CD8-positive, alpha-beta memory T cell (primary cell): ENCODE results near the gene NAA80. TPM values are rescaled to one million over a fixed set of nuclear protein-coding genes. Genes with fewer than 3 reads are reported as not detected.

Experiments used
- CTCF ChIA-PET: fragments of 350-600 bp; sonication (Branson Sonifier 250); formaldehyde crosslinking; loops from one replicate; lab custom pipeline; 2021; ENCODE audit warnings: antibody characterized with exemption; lab: Charles Lee
- POLR2A ChIA-PET: fragments of 350-600 bp; sonication (Branson Sonifier 250); formaldehyde crosslinking; loops from one replicate; lab custom pipeline; 2021; ENCODE audit warnings: antibody characterized with exemption; lab: Charles Lee
- DNase-seq, 5 donors: peaks; one replicate each; pipeline versions ENCODE4 v3.0.0 to v3.0.0-alpha.2; 2020 to 2022; ENCODE audit warnings: mixed read lengths in 1 of 5
- H3K27ac ChIP-seq: one replicate; pipeline ENCODE4 v1.7.0; 2013; ENCODE audit warnings: low read depth, mild to moderate bottlenecking, low read length, moderate library complexity
- H3K27me3 ChIP-seq: 2 replicates; pipeline ENCODE4 v1.7.0; 2013; ENCODE audit warnings: low read length, mild to moderate bottlenecking; ENCODE audit not compliant: insufficient read depth, poor library complexity, severe bottlenecking
- H3K36me3 ChIP-seq: 2 replicates; pipeline ENCODE4 v1.7.0; 2013; ENCODE audit warnings: mild to moderate bottlenecking, low read length, moderate library complexity; ENCODE audit not compliant: insufficient read depth
- H3K4me1 ChIP-seq: 2 replicates; pipeline ENCODE4 v1.7.0; 2013; ENCODE audit warnings: mild to moderate bottlenecking, low read length, moderate library complexity; ENCODE audit not compliant: insufficient read depth
- H3K4me3 ChIP-seq: 2 replicates; pipeline ENCODE4 v1.7.0; 2013; ENCODE audit warnings: mild to moderate bottlenecking, low read length
- H3K9me3 ChIP-seq: 2 replicates; pipeline ENCODE4 v1.7.0; 2013; ENCODE audit warnings: mild to moderate bottlenecking, low read length
- H3K27ac Mint-ChIP-seq, 8 donors: one replicate each; pipeline ENCODE4 v1.8.0; 2020 to 2021; ENCODE audit warnings: mixed read lengths in 8 of 8, mild to moderate bottlenecking in 6 of 8, inconsistent platforms in 3 of 8, moderate library complexity in 3 of 8
- H3K27me3 Mint-ChIP-seq, 2 donors: one replicate each; pipeline ENCODE4 v1.8.0; 2020 to 2021; ENCODE audit warnings: mixed read lengths in 2 of 2, mild to moderate bottlenecking in 1 of 2, moderate library complexity in 1 of 2
- H3K36me3 Mint-ChIP-seq, 3 donors: one replicate each; pipeline ENCODE4 v1.8.0; 2020 to 2021; ENCODE audit warnings: mixed read lengths in 3 of 3, inconsistent platforms in 1 of 3, mild to moderate bottlenecking in 1 of 3
- H3K4me1 Mint-ChIP-seq, 3 donors: one replicate each; pipeline ENCODE4 v1.8.0; 2020 to 2021; ENCODE audit warnings: mixed read lengths in 3 of 3, inconsistent platforms in 1 of 3, mild to moderate bottlenecking in 1 of 3
- H3K4me3 Mint-ChIP-seq, 7 donors: one replicate each; pipeline ENCODE4 v1.8.0; 2020 to 2021; ENCODE audit warnings: mixed read lengths in 7 of 7, mild to moderate bottlenecking in 6 of 7, moderate library complexity in 4 of 7, inconsistent platforms in 2 of 7
- H3K9me3 Mint-ChIP-seq, 5 donors: one replicate each; pipeline ENCODE4 v1.8.0; 2020 to 2022; ENCODE audit warnings: mixed read lengths in 5 of 5, mild to moderate bottlenecking in 3 of 5, moderate library complexity in 2 of 5, inconsistent platforms in 1 of 5
- polyA plus RNA-seq: library from polyadenylated mRNA; unstranded; fragments of 300-500 nt; fragmentation: Illumina TruSeq; gene quantifications from one replicate; pipeline ENCODE4 v1.2.3, GENCODE V29; 2021
- total RNA-seq, 2 experiments: library from RNA; stranded (reverse); gene quantifications; one replicate each; pipeline ENCODE4 v1.2.3, GENCODE V29; 2021

NAA80 gene
- total and polyA plus RNA-seq, 3 experiments from 2014 or later = 17.3 to 19.3 (median 18.3) TPM

GRCh38 chr3:50294089-50294488, 5.1 kb downstream of the NAA80 start:
- POLR2A ChIA-PET = interaction anchor here (0.6 to 0.7 kb wide), 3 partner anchors 23 to 354 kb away, joined by 3 to 11 read pairs (median 3); no protein-coding TSS in a partner anchor
- DNase-seq = no peak
- Histone ChIP-seq H3K9me3 (no peaks in the 10 kb centered on the region), H3K27me3 (no peaks in the 10 kb centered on the region), H3K36me3 (peaks cover 6% of the 10 kb centered on the region), H3K4me1 (peaks cover 34% of the 10 kb centered on the region), H3K27ac (no peak overlapping the region), H3K4me3 (no peak overlapping the region)
- Mint-ChIP-seq H3K4me1 (peaks cover 21 to 43% (median 25%) of the 10 kb centered on the region in 3 donors), H3K4me3 (peak overlapping the region in 1 of 7 donors; percentile 66), H3K36me3 (peaks cover 0 to 29% (median 0%) of the 10 kb centered on the region in 3 donors), H3K9me3 (no peaks in the 10 kb centered on the region), H3K27me3 (no peaks in the 10 kb centered on the region), H3K27ac (peak overlapping the region in 3 of 8 donors; percentile 57 to 85 (median 70))
- CTCF ChIA-PET = interaction anchor here (0.6 kb wide), 1 partner anchor 31 kb away, joined by 4 read pairs; no protein-coding TSS in a partner anchor

GRCh38 chr3:50293079-50293801, 6.0 kb downstream of the NAA80 start:
- H3K9me3 ChIP-seq = no peaks in the 10 kb centered on the region
- H3K36me3 ChIP-seq = peaks cover 6% of the 10 kb centered on the region
- no peaks in the 10 kb centered on the region for H3K9me3 Mint-ChIP-seq
- peaks cover 27% of the 10 kb centered on the region for H3K4me1 ChIP-seq
- peaks cover 0 to 34% (median 6%) of the 10 kb centered on the region in 3 donors for H3K36me3 Mint-ChIP-seq
- no peak for DNase-seq
- H3K4me1 Mint-ChIP-seq = peaks cover 18 to 35% (median 21%) of the 10 kb centered on the region in 3 donors
- peak overlapping the region in 6 of 7 donors; percentile 9 to 92 (median 87) for H3K4me3 Mint-ChIP-seq
- peak overlapping the region; percentile 80 for H3K4me3 ChIP-seq
- peak overlapping the region; percentile 85 to 98 (median 96) for H3K27ac Mint-ChIP-seq
- H3K27ac ChIP-seq = peak overlapping the region; percentile 62
- ChIA-PET CTCF (interaction anchor here (1.3 to 1.5 kb wide), 4 partner anchors 35 to 65 kb away, joined by 3 to 8 read pairs (median 6); partner anchors contain the start of gene TUSC2), POLR2A (interaction anchor here (0.6 to 2.8 kb wide), 6 partner anchors 24 to 274 kb away, joined by 3 to 11 read pairs (median 4); partner anchors contain the start of genes C3orf18 and TUSC2)
- H3K27me3 Mint-ChIP-seq = no peaks in the 10 kb centered on the region
- H3K27me3 ChIP-seq = no peaks in the 10 kb centered on the region

DNA sequence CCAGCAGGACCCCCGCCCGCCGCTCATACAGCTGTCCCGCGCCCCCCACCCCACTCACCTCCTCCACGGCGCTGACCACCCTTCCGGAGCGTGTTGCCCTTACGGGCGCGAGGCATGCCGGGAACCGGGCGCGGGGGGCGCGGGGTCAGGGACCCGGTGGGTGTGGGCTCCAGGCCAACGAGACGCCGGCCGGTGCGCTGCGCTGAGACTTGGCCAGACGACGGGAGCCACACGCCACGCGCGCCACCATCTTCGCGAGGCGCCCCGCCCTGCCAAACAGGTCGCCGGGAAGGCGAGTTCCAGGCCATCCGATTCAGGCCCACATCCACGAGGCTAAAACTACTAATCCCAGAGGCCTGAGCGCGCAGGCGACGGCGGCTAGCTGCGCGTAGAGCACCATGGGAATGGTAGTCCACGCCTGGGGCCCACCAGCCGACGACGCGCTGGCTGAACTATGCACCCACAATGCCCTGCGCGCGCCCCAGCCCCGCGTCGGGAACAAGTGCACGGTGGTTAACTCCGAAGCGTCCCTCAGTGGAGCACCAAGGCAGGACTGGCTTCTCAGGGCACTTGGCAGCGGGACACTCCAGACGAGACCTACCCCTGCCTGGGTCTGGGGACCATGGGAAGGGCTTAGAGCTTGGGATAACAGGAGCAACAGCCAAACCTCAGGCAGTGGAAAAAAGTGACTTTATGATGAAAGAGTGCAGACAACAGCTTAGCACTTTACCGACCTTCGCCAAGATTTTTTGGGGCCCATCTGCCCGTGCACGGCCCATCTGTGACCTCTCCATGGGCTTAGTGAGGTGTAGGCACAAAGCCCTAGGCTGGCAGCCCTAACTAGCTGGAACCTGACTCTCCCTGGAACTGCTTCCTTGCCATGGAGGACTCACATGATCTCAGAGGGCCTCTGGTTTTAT, 6.8 kb downstream of the NAA80 start, which contains the start of gene IFRD2:
Gene IFRD2, minus strand, starts transcription at position 271 of the 920 bp plus-strand sequence. Its CDS starts 155 bp downstream, at position 116.
- peak; percentile 93 to 96 (median 93) for DNase-seq
- peak within 1 kb of the TSS; percentile 85 to 98 (median 96) for H3K27ac Mint-ChIP-seq

DNA sequence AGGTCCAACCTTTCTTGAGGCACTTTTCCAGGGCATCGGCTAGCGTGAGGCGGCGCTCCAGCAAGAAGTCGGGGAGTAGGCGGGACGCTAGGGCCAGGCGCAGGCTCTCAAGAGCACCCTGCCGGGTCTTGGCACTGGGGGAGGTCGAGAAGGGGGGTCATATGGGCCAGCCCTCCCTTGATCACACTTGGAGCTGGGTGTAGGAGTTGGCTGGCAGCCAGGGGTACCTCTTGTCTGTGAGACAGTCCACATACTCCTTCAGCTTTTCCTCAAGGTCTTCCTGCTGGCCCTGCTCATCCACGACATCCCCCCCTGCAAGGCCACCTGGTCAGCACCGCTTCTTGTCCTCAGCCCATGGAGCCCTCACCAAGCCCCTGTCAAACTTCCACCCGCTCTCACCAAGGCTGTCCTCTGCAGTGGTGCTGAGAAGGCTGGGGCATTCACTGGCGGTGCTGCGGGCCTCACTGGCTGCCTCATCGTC, 9.0 kb downstream of the NAA80 start:
- CTCF ChIA-PET = interaction anchor here (0.7 kb wide), 1 partner anchor 13 kb away, joined by 3 read pairs; no protein-coding TSS in a partner anchor
- Histone ChIP-seq H3K9me3 (no peaks in the 10 kb centered on the region), H3K4me1 (peaks cover 21% of the 10 kb centered on the region), H3K4me3 (no peak overlapping the region), H3K36me3 (peaks cover 6% of the 10 kb centered on the region), H3K27ac (no peak overlapping the region), H3K27me3 (no peaks in the 10 kb centered on the region)
- no peaks in the 10 kb centered on the region for H3K27me3 Mint-ChIP-seq
- H3K27ac Mint-ChIP-seq = peak overlapping the region in 1 of 8 donors; percentile 82
- DNase-seq = no peak
- POLR2A ChIA-PET = no interaction called here
- peaks cover 0 to 46% (median 7%) of the 10 kb centered on the region in 3 donors for H3K36me3 Mint-ChIP-seq
- H3K4me1 Mint-ChIP-seq = peaks cover 13 to 17% (median 16%) of the 10 kb centered on the region in 3 donors
- no peaks in the 10 kb centered on the region for H3K9me3 Mint-ChIP-seq
- peak overlapping the region in 5 of 7 donors; percentile 20 to 93 (median 55) for H3K4me3 Mint-ChIP-seq

More for the DNA sequence above, 6.8 kb downstream of the NAA80 start, which contains the start of gene IFRD2:
- ChIA-PET CTCF (interaction anchor here (0.9 to 1.6 kb wide), 11 partner anchors 9 to 98 kb away, joined by 3 to 8 read pairs (median 3); partner anchors contain the start of gene TUSC2), POLR2A (interaction anchor here (0.6 to 2.8 kb wide), 13 partner anchors 8 to 490 kb away, joined by 3 to 11 read pairs (median 4); partner anchors contain the start of genes C3orf18, CYB561D2, GNAI2 and NPRL2)
- peaks cover 6% of the 10 kb centered on the region for H3K36me3 ChIP-seq
- H3K27me3 ChIP-seq = no peaks in the 10 kb centered on the region
- H3K27ac ChIP-seq = peak within 1 kb of the TSS; percentile 62
- no peaks in the 10 kb centered on the region for H3K9me3 Mint-ChIP-seq
- no peaks in the 10 kb centered on the region for H3K9me3 ChIP-seq
- no peaks in the 10 kb centered on the region for H3K27me3 Mint-ChIP-seq
- H3K4me1 ChIP-seq = peaks cover 21% of the 10 kb centered on the region
- peak within 1 kb of the TSS; percentile 86 to 93 (median 88) for H3K4me3 Mint-ChIP-seq
- H3K36me3 Mint-ChIP-seq = peaks cover 0 to 41% (median 7%) of the 10 kb centered on the region in 3 donors
- H3K4me3 ChIP-seq = peak within 1 kb of the TSS; percentile 88
- H3K4me1 Mint-ChIP-seq = peaks cover 14 to 26% (median 16%) of the 10 kb centered on the region in 3 donors

DNA sequence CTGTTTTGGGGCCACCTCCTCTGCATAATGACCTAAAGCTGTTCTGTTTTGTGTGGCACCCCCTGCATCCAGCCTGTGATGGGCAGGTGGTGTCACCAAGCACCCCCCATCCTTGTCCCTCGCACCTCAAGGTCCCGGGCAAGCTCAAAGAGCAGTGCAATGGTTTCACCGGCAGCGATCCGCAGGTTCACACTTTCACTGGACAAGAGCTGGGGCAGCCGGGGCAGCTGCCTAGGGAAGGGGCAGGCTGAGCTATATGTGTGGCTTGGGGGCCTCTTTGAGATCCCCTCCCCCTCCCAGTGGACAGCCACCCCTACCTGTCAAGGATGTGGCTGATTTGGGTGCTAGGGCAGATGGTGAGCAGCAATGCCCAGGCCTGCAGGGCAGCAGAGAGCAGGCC, 10.1 kb downstream of the NAA80 start:
- no peak overlapping the region for H3K27ac ChIP-seq
- no peaks in the 10 kb centered on the region for H3K27me3 Mint-ChIP-seq
- peak overlapping the region in 3 of 7 donors; percentile 24 to 52 (median 45) for H3K4me3 Mint-ChIP-seq
- peaks cover 21% of the 10 kb centered on the region for H3K4me1 ChIP-seq
- peaks cover 6% of the 10 kb centered on the region for H3K36me3 ChIP-seq
- DNase-seq = no peak
- POLR2A ChIA-PET = interaction anchor here (0.5 to 0.6 kb wide), 2 partner anchors 35 to 44 kb away, joined by 3 read pairs; no protein-coding TSS in a partner anchor
- H3K4me3 ChIP-seq = no peak overlapping the region
- no peaks in the 10 kb centered on the region for H3K9me3 ChIP-seq
- H3K9me3 Mint-ChIP-seq = no peaks in the 10 kb centered on the region
- CTCF ChIA-PET = interaction anchor here (1.0 to 1.3 kb wide), 2 partner anchors 29 to 94 kb away, joined by 3 read pairs; no protein-coding TSS in a partner anchor
- H3K4me1 Mint-ChIP-seq = peaks cover 13 to 17% (median 16%) of the 10 kb centered on the region in 3 donors
- H3K27ac Mint-ChIP-seq = no peak overlapping the region
- no peaks in the 10 kb centered on the region for H3K27me3 ChIP-seq
- peaks cover 0 to 46% (median 7%) of the 10 kb centered on the region in 3 donors for H3K36me3 Mint-ChIP-seq

- H3K36me3 Mint-ChIP-seq = peaks cover 0 to 46% (median 7%) of the 10 kb centered on the region in 3 donors
- Histone ChIP-seq H3K4me3 (no peak overlapping the region), H3K27me3 (no peaks in the 10 kb centered on the region), H3K27ac (no peak overlapping the region), H3K36me3 (peaks cover 6% of the 10 kb centered on the region), H3K9me3 (no peaks in the 10 kb centered on the region), H3K4me1 (peaks cover 21% of the 10 kb centered on the region)
- H3K4me3 Mint-ChIP-seq = peak overlapping the region in 1 of 7 donors; percentile 52
- DNase-seq = no peak
- H3K9me3 Mint-ChIP-seq = no peaks in the 10 kb centered on the region
- ChIA-PET CTCF (interaction anchor here (1.0 to 1.3 kb wide), 3 partner anchors 28 to 94 kb away, joined by 3 read pairs; no protein-coding TSS in a partner anchor), POLR2A (interaction anchor here (0.5 to 0.6 kb wide), 2 partner anchors 35 to 45 kb away, joined by 3 read pairs; no protein-coding TSS in a partner anchor)
- H3K27ac Mint-ChIP-seq = no peak overlapping the region
- H3K27me3 Mint-ChIP-seq = no peaks in the 10 kb centered on the region
- peaks cover 13 to 17% (median 16%) of the 10 kb centered on the region in 3 donors for H3K4me1 Mint-ChIP-seq
These were observed 10.7 kb downstream of the NAA80 start for GRCh38 chr3:50288387-50289007.
